ENCODE data around the gene C9. TPM values are rescaled to one million over a fixed set of nuclear protein-coding genes. Genes with fewer than 3 reads are reported as not detected.

The C9 gene
- total and polyA plus RNA-seq, 2 experiments from 2014 or later = not detected

DNA sequence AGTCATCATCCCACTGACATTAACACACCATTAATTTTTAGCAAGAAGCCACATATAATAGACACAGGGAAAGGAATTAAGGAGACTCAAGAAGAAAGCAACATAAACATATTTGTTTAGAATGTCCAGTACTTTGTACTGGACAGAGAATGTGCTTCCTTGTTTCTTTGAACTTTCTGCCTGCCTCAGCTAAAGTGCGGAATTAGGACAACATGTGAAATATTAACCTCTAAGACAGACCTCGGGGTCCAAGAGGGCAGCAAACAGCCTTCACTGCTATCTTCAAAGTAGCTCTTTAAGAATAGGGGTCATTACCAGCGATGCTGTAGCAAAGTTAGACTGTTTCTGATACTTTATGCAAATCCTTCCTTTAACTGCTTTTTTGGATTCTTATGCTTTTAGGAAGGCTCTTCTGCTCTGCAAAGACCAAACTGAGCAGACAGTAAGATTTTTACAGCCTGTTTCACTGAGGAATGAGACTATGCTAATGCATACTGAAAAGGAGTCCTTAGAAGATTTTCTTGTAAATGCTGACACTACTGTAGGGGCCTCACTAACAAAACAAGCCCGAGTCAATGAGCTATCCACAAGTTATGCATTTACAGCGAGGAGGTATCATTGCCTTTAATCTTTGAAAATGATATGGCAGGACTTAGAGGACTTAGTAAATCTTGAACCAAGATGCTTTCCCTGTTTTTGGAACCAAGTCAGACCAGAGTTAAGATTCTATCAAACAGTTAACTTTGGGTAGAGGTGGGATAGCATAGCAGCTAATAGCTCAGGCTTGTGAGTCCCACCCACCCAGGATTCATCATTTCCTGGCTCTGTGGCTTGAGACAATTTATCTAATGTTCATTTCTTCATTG, 36.7 kb upstream of the C9 start (continued):
- TF ChIP-seq, protein P1, sequence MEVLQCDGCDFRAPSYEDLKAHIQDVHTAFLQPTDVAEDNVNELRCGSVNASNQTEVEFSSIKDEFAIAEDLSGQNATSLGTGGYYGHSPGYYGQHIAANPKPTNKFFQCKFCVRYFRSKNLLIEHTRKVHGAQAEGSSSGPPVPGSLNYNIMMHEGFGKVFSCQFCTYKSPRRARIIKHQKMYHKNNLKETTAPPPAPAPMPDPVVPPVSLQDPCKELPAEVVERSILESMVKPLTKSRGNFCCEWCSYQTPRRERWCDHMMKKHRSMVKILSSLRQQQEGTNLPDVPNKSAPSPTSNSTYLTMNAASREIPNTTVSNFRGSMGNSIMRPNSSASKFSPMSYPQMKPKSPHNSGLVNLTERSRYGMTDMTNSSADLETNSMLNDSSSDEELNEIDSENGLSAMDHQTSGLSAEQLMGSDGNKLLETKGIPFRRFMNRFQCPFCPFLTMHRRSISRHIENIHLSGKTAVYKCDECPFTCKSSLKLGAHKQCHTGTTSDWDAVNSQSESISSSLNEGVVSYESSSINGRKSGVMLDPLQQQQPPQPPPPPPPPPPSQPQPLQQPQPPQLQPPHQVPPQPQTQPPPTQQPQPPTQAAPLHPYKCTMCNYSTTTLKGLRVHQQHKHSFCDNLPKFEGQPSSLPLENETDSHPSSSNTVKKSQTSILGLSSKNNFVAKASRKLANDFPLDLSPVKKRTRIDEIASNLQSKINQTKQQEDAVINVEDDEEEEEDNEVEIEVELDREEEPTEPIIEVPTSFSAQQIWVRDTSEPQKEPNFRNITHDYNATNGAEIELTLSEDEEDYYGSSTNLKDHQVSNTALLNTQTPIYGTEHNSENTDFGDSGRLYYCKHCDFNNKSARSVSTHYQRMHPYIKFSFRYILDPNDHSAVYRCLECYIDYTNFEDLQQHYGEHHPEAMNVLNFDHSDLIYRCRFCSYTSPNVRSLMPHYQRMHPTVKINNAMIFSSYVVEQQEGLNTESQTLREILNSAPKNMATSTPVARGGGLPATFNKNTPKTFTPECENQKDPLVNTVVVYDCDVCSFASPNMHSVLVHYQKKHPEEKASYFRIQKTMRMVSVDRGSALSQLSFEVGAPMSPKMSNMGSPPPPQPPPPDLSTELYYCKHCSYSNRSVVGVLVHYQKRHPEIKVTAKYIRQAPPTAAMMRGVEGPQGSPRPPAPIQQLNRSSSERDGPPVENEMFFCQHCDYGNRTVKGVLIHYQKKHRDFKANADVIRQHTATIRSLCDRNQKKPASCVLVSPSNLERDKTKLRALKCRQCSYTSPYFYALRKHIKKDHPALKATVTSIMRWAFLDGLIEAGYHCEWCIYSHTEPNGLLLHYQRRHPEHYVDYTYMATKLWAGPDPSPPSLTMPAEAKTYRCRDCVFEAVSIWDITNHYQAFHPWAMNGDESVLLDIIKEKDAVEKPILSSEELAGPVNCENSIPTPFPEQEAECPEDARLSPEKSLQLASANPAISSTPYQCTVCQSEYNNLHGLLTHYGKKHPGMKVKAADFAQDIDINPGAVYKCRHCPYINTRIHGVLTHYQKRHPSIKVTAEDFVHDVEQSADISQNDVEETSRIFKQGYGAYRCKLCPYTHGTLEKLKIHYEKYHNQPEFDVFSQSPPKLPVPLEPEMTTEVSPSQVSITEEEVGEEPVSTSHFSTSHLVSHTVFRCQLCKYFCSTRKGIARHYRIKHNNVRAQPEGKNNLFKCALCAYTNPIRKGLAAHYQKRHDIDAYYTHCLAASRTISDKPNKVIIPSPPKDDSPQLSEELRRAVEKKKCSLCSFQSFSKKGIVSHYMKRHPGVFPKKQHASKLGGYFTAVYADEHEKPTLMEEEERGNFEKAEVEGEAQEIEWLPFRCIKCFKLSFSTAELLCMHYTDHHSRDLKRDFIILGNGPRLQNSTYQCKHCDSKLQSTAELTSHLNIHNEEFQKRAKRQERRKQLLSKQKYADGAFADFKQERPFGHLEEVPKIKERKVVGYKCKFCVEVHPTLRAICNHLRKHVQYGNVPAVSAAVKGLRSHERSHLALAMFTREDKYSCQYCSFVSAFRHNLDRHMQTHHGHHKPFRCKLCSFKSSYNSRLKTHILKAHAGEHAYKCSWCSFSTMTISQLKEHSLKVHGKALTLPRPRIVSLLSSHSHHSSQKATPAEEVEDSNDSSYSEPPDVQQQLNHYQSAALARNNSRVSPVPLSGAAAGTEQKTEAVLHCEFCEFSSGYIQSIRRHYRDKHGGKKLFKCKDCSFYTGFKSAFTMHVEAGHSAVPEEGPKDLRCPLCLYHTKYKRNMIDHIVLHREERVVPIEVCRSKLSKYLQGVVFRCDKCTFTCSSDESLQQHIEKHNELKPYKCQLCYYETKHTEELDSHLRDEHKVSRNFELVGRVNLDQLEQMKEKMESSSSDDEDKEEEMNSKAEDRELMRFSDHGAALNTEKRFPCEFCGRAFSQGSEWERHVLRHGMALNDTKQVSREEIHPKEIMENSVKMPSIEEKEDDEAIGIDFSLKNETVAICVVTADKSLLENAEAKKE (CRISPR knock-in tag; IDR thresholded peaks at IDR 0.05) = no peak
- TF ChIP-seq, protein P2, sequence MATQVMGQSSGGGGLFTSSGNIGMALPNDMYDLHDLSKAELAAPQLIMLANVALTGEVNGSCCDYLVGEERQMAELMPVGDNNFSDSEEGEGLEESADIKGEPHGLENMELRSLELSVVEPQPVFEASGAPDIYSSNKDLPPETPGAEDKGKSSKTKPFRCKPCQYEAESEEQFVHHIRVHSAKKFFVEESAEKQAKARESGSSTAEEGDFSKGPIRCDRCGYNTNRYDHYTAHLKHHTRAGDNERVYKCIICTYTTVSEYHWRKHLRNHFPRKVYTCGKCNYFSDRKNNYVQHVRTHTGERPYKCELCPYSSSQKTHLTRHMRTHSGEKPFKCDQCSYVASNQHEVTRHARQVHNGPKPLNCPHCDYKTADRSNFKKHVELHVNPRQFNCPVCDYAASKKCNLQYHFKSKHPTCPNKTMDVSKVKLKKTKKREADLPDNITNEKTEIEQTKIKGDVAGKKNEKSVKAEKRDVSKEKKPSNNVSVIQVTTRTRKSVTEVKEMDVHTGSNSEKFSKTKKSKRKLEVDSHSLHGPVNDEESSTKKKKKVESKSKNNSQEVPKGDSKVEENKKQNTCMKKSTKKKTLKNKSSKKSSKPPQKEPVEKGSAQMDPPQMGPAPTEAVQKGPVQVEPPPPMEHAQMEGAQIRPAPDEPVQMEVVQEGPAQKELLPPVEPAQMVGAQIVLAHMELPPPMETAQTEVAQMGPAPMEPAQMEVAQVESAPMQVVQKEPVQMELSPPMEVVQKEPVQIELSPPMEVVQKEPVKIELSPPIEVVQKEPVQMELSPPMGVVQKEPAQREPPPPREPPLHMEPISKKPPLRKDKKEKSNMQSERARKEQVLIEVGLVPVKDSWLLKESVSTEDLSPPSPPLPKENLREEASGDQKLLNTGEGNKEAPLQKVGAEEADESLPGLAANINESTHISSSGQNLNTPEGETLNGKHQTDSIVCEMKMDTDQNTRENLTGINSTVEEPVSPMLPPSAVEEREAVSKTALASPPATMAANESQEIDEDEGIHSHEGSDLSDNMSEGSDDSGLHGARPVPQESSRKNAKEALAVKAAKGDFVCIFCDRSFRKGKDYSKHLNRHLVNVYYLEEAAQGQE (IDR thresholded peaks at IDR 0.05; ENCODE audit: unreplicated experiment) = no peak
- TF ChIP-seq STAT1 (IDR thresholded peaks at IDR 0.05; ENCODE audit: unreplicated experiment) (no peak), EZH2 (IDR thresholded peaks at IDR 0.05; ENCODE audit: low read depth, unreplicated experiment) (no peak)

Data from GM23338 (cell line).